ENCODE data around the gene GLDC. TPM values are rescaled to one million over a fixed set of nuclear protein-coding genes. Genes with fewer than 3 reads are reported as not detected.

Gene GLDC
- total and polyA plus RNA-seq, 10 of the 15 experiments (the other 5 are each of a cell fraction or from before 2014, with no cell fraction given), result 33.1 to 165 (median 114) TPM

- Histone ChIP-seq H3K4me3 (no peak overlapping the region), H2AFZ (ENCODE audit: control insufficient read depth, low read depth, low read length) (no peak overlapping the region), H3K4me2 (ENCODE audit: control insufficient read depth, insufficient read depth) (no peak overlapping the region), H3K9ac (ENCODE audit: control insufficient read depth, insufficient read depth, low read length) (no peak overlapping the region), H3K36me3 (ENCODE audit: control insufficient read depth in 2 of 2, insufficient read depth in 2 of 2, low read length in 1 of 2) (peaks cover 3 to 7% of the 10 kb centered on the region in 2 experiments; a peak in 3 of 4 replicates), H3K79me2 (ENCODE audit: control insufficient read depth, insufficient read depth, low read length) (no peaks in the 10 kb centered on the region), H3K27ac (ENCODE audit: control insufficient read depth, insufficient read depth) (no peak overlapping the region), H3K4me1 (ENCODE audit: control insufficient read depth, insufficient read depth, low read length) (peaks cover under 1% of the 10 kb centered on the region; the same call in 1 of the 2 replicates), H4K20me1 (ENCODE audit: control insufficient read depth, insufficient read depth) (no peaks in the 10 kb centered on the region), H3K27me3 (replicated peaks in 1 of 2; ENCODE audit: control insufficient read depth in 2 of 2, insufficient read depth in 2 of 2, low read length in 1 of 2) (no peaks in the 10 kb centered on the region), H3K9me3 (replicated peaks; ENCODE audit: control insufficient read depth, insufficient read depth, low read length) (no peaks in the 10 kb centered on the region)
- no TSS peak for BruUV-seq (replicated peaks)
- intact Hi-C loops (cut with micrococcal nuclease; ENCODE audit: unreplicated experiment) (no loop called here), in situ Hi-C loops (cut with MboI) (no loop called here)
- RAD21 ChIA-PET (ENCODE audit: unreplicated experiment), result no interaction called here
- SMC1A ChIA-PET (ENCODE audit: uncharacterized antibody, unreplicated experiment), result interaction anchor here (0.6 to 1.8 kb wide), 6 partner anchors 10 to 157 kb away, joined by 3 to 5 read pairs (median 3); no protein-coding TSS in a partner anchor
- DNase-seq (ENCODE audit: low read depth, low spot score) (no peak), FAIRE-seq (no peak), ATAC-seq (no peak)
- CTCF ChIA-PET, result interaction anchor here (0.6 to 1.8 kb wide), 6 partner anchors 9 to 562 kb away, joined by 3 to 10 read pairs (median 4); no protein-coding TSS in a partner anchor
- POLR2A ChIA-PET, result no interaction called here
- no peak for TF ChIP-seq POLR2AphosphoS2 (IDR thresholded peaks at IDR 0.05; ENCODE audit: low read depth, low read length)
- TF ChIP-seq SP1 (IDR thresholded peaks at IDR 0.05; ENCODE audit: low read depth, low read length), result no peak
- no peak for TF ChIP-seq NR2C1 (IDR thresholded peaks at IDR 0.05)
- TF ChIP-seq MTA3 (IDR thresholded peaks at IDR 0.05; ENCODE audit: borderline replicate concordance, low read length), result no peak
- TF ChIP-seq DPF2 (IDR thresholded peaks at IDR 0.05), result no peak
- TF ChIP-seq ZNF217 (IDR thresholded peaks at IDR 0.05), result no peak
- no peak for TF ChIP-seq SMAD5 (IDR thresholded peaks at IDR 0.05; ENCODE audit: low read depth)
- 0 out of 2 replicates have a peak, but pooled peaks have one; percentile 28 for TF ChIP-seq EED (IDR thresholded peaks at IDR 0.05; ENCODE audit: low read depth)
- TF ChIP-seq ASH2L (IDR thresholded peaks at IDR 0.05; ENCODE audit: borderline replicate concordance, low read depth), result no peak
- no peak for TF ChIP-seq ZBED1 (IDR thresholded peaks at IDR 0.05; ENCODE audit: borderline replicate concordance)
- TF ChIP-seq SPI1 (IDR thresholded peaks at IDR 0.05; ENCODE audit: borderline replicate concordance, insufficient read depth, low read depth, low read length), result 0 out of 2 replicates have a peak, but pooled peaks have one; percentile 13
- no peak for TF ChIP-seq EP300 (IDR thresholded peaks at IDR 0.05; ENCODE audit: borderline replicate concordance in 1 of 2, control insufficient read depth in 1 of 2, low read depth in 2 of 2, low read length in 2 of 2)
- no peak for TF ChIP-seq NFXL1 (IDR thresholded peaks at IDR 0.05; ENCODE audit: borderline replicate concordance)
- TF ChIP-seq RUNX3 (IDR thresholded peaks at IDR 0.05; ENCODE audit: low read length), result peak; percentile 32
- TF ChIP-seq RBBP5 (conservative IDR thresholded peaks at IDR 0.05), result no peak
- TF ChIP-seq MXI1 (IDR thresholded peaks at IDR 0.05; ENCODE audit: low read depth, low read length), result no peak
- TF ChIP-seq IKZF2 (IDR thresholded peaks at IDR 0.05), result peak; percentile 30 to 49; a peak in 1 of 4 replicates
- TF ChIP-seq ZNF24 (IDR thresholded peaks at IDR 0.05), result no peak
- WGBS (ENCODE audit: insufficient coverage, insufficient replicate concordance, low lambda C conversion rate, missing lambda C conversion rate), result 50% methylated on average over 3 of the region's 3 CpGs
These were observed 64.3 kb downstream of the GLDC start for GRCh38 chr9:6581253-6581652.

All from GM12878 (cell line).